A673 (cell line): ENCODE measurements around the gene HIKESHI.
"Not testable (repeated sequence)": the region's sequence is repeated elsewhere in the genome, so short reads cannot be mapped to it uniquely, and the experiment has no call there.

Source experiments
- CTCF ChIP-seq: fragments of 300-800, 200-600 bp; sonication (generic); conservative IDR thresholded peaks from 2 replicates; pipeline ENCODE4 v1.5.1; 2017; ENCODE audit warnings: low read depth, mild to moderate bottlenecking, antibody characterized with exemption, low read length, moderate library complexity, mixed read lengths
- EZH2 ChIP-seq: fragments of 200-600 bp; sonication (generic); IDR thresholded peaks from 2 replicates; pipeline ENCODE4 v1.6.1; 2017; ENCODE audit warnings: borderline replicate concordance, low read depth, mild to moderate bottlenecking, mixed read lengths, antibody characterized with exemption, low read length; ENCODE audit not compliant: poor library complexity, severe bottlenecking

- not testable (repeated sequence) for TF ChIP-seq CTCF, EZH2
Measured at GRCh38 chr11:86289508-86290280, 12.3 kb upstream of the HIKESHI start.
